WTC11 (cell line): ENCODE measurements around the gene PDSS2. TPM values are rescaled to one million over a fixed set of nuclear protein-coding genes. Genes with fewer than 3 reads are reported as not detected.

ENCODE experiments used
- ATAC-seq: fragments of 200-7000 bp; cut with Tn5 transposase; 2 replicates; pipeline ENCODE4 v1.10.0; 2021; ENCODE audit warnings: mild to moderate bottlenecking, moderate library complexity
- CTCF ChIA-PET: fragments of 300-600 bp; sonication (Branson Sonifier 250); formaldehyde crosslinking; loops from one replicate; lab custom pipeline; 2021; ENCODE audit warnings: antibody characterized with exemption; lab: Charles Lee
- POLR2A ChIA-PET: fragments of 350-600 bp; sonication (Branson Sonifier 250); formaldehyde crosslinking; loops from one replicate; lab custom pipeline; 2021; ENCODE audit warnings: antibody characterized with exemption; lab: Charles Lee
- DNase-seq: peaks from one replicate; pipeline ENCODE4 v3.0.0; 2021; ENCODE audit warnings: low spot score
- H3K27ac Mint-ChIP-seq: 2 replicates; pipeline ENCODE4 v1.8.0; 2021; ENCODE audit warnings: mixed read lengths
- H3K27me3 Mint-ChIP-seq: 2 replicates; pipeline ENCODE4 v1.8.0; 2021; ENCODE audit warnings: low read depth, mild to moderate bottlenecking, moderate library complexity, mixed read lengths
- H3K36me3 Mint-ChIP-seq: 2 replicates; pipeline ENCODE4 v1.8.0; 2021; ENCODE audit warnings: mixed read lengths
- H3K4me1 Mint-ChIP-seq: 2 replicates; pipeline ENCODE4 v1.8.0; 2022; ENCODE audit warnings: mixed read lengths
- H3K4me3 Mint-ChIP-seq: 2 replicates; pipeline ENCODE4 v1.8.0; 2021; ENCODE audit warnings: mild to moderate bottlenecking, moderate library complexity, mixed read lengths
- H3K9me3 Mint-ChIP-seq: 2 replicates; pipeline ENCODE4 v1.8.0; 2021; ENCODE audit warnings: mixed read lengths
- CREM ChIP-seq: sonication (generic); formaldehyde crosslinking; IDR thresholded peaks from 2 replicates; pipeline ENCODE4 v1.8.1; 2022; ENCODE audit warnings: mild to moderate bottlenecking, missing genetic modification reagents, moderate library complexity
- JUN ChIP-seq: sonication (generic); formaldehyde crosslinking; IDR thresholded peaks from 2 replicates; pipeline ENCODE4 v1.8.0; 2023; ENCODE audit warnings: mild to moderate bottlenecking, missing genetic modification reagents
- NFATC4 ChIP-seq: fragments of 250-450 bp; sonication (Bioruptor Pico); IDR thresholded peaks from 2 replicates; pipeline ENCODE4 v1.9.0; 2021; ENCODE audit warnings: mild to moderate bottlenecking
- SMAD3 ChIP-seq: sonication (generic); formaldehyde crosslinking; IDR thresholded peaks from 2 replicates; pipeline ENCODE4 v1.8.0; 2022; ENCODE audit warnings: missing genetic modification reagents, mild to moderate bottlenecking, borderline replicate concordance
- SOX15 ChIP-seq: fragments of 250-450 bp; sonication (Bioruptor Pico); IDR thresholded peaks from 2 replicates; pipeline ENCODE4 v1.9.0; 2021; ENCODE audit warnings: mild to moderate bottlenecking
- TP53 ChIP-seq: sonication (generic); formaldehyde crosslinking; IDR thresholded peaks from 2 replicates; pipeline ENCODE4 v1.8.1; 2023; ENCODE audit warnings: mild to moderate bottlenecking, missing genetic modification reagents
- ZNF138 ChIP-seq: sonication (generic); formaldehyde crosslinking; conservative IDR thresholded peaks from 2 replicates; pipeline ENCODE4 v1.8.1; 2022; ENCODE audit warnings: mild to moderate bottlenecking, moderate library complexity, missing genetic modification reagents
- ZNF263 ChIP-seq: sonication (generic); formaldehyde crosslinking; IDR thresholded peaks from 2 replicates; pipeline ENCODE4 v1.8.1; 2022; ENCODE audit warnings: low read depth, mild to moderate bottlenecking, moderate library complexity, missing genetic modification reagents
- ZNF317 ChIP-seq: sonication (generic); formaldehyde crosslinking; IDR thresholded peaks from 2 replicates; pipeline ENCODE4 v1.8.1; 2023; ENCODE audit warnings: low read depth, mild to moderate bottlenecking, moderate library complexity, missing genetic modification reagents, borderline replicate concordance
- ZNF423 ChIP-seq: fragments of 250-450 bp; sonication (Bioruptor Pico); IDR thresholded peaks from 2 replicates; pipeline ENCODE4 v2.1.2; 2022; ENCODE audit warnings: mild to moderate bottlenecking, moderate library complexity
- ZNF671 ChIP-seq: fragments of 250-450 bp; sonication (Bioruptor Pico); IDR thresholded peaks from 2 replicates; pipeline ENCODE4 v1.8.0; 2021; ENCODE audit warnings: mild to moderate bottlenecking
- total RNA-seq: library from RNA; stranded (reverse); gene quantifications from 3 replicates; pipeline ENCODE4 v1.2.3, GENCODE V29; 2021
- TF ChIP-seq, protein P1 (sequence below): sonication (generic); formaldehyde crosslinking; IDR thresholded peaks from 2 replicates; pipeline ENCODE4 v1.8.1; 2023; ENCODE audit warnings: mild to moderate bottlenecking, missing genetic modification reagents
- TF ChIP-seq, protein P2 (sequence below): sonication (generic); formaldehyde crosslinking; IDR thresholded peaks from 2 replicates; pipeline ENCODE4 v1.8.0; 2023; ENCODE audit warnings: missing genetic modification reagents
- TF ChIP-seq, protein P3 (sequence below): sonication (generic); formaldehyde crosslinking; IDR thresholded peaks from 2 replicates; pipeline ENCODE4 v1.8.0; 2023; ENCODE audit warnings: mild to moderate bottlenecking, missing genetic modification reagents
- TF ChIP-seq, protein P4 (sequence below): sonication (generic); formaldehyde crosslinking; IDR thresholded peaks from 2 replicates; pipeline ENCODE4 v1.8.0; 2023; ENCODE audit warnings: missing genetic modification reagents, mild to moderate bottlenecking, borderline replicate concordance
- TF ChIP-seq, protein P5 (sequence below): sonication (generic); formaldehyde crosslinking; IDR thresholded peaks from 2 replicates; pipeline ENCODE4 v1.8.1; 2022; ENCODE audit warnings: mild to moderate bottlenecking, missing genetic modification reagents, moderate library complexity, borderline replicate concordance
- TF ChIP-seq, protein P6 (sequence below): sonication (generic); formaldehyde crosslinking; IDR thresholded peaks from 2 replicates; pipeline ENCODE4 v1.8.1; 2023; ENCODE audit warnings: mild to moderate bottlenecking, missing genetic modification reagents, borderline replicate concordance
- TF ChIP-seq, protein P7 (sequence below): sonication (generic); formaldehyde crosslinking; IDR thresholded peaks from 2 replicates; pipeline ENCODE4 v1.8.1; 2023; ENCODE audit warnings: mild to moderate bottlenecking, missing genetic modification reagents, moderate library complexity

Gene PDSS2
- total RNA-seq, 1 experiment from 2014 or later = 18.3 TPM

DNA sequence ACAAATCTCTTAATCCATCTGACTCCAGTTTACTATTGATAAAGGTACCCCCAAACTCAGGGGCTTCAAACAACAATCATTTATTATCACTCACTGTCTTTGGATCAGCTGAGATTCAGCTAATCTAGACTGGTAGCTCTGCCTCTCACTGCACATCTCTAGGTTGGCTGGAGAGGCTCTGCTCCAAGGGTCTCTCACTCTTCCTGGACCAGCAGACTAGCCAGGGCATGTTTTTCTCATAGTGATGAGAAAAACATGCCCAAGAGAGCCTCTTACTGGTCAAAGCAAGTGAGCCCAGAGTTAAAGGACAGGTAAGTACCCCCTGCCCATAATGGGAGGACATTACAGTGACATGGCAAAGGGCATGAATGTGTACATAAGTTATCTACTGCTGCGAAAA lies 228.9 kb downstream of the PDSS2 start (continued):
- TF ChIP-seq, protein P1, sequence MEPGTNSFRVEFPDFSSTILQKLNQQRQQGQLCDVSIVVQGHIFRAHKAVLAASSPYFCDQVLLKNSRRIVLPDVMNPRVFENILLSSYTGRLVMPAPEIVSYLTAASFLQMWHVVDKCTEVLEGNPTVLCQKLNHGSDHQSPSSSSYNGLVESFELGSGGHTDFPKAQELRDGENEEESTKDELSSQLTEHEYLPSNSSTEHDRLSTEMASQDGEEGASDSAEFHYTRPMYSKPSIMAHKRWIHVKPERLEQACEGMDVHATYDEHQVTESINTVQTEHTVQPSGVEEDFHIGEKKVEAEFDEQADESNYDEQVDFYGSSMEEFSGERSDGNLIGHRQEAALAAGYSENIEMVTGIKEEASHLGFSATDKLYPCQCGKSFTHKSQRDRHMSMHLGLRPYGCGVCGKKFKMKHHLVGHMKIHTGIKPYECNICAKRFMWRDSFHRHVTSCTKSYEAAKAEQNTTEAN = no peak
- TF ChIP-seq ZNF317 (CRISPR knock-in tag) (no peak), CREM (CRISPR knock-in tag) (no peak), SMAD3 (CRISPR knock-in tag) (no peak)

DNA sequence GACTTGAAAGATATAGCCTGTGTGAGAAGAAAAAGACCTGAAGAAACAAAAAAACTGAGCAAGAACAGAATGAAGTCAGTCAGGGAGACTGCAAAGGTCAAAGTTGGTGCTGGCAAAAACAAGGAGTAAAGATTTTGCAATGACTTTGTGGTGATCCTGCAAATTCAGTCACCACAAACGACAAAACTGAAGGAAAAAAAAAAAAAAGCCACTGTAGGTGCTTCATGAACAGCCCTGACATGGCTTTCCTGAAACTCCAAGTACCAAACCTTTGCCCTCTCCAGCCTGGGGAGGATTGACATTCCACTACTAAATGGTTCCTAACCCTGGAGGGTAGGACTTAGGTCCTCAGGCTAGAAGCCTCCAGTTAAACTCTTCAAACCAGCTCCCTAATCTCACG lies 229.3 kb downstream of the PDSS2 start:
- POLR2A ChIA-PET = no interaction called here
- Mint-ChIP-seq H3K9me3 (no peaks in the 10 kb centered on the region), H3K36me3 (no peaks in the 10 kb centered on the region), H3K4me1 (peaks cover 12% of the 10 kb centered on the region), H3K4me3 (no peak overlapping the region), H3K27ac (peak overlapping the region; percentile 88), H3K27me3 (no peaks in the 10 kb centered on the region)
- no peak for ATAC-seq
- no peak for TF ChIP-seq NFATC4 (CRISPR knock-in tag)
- no peak for TF ChIP-seq ZNF423 (CRISPR knock-in tag)
- no peak for TF ChIP-seq ZNF263 (CRISPR knock-in tag)
- no peak for TF ChIP-seq SOX15 (CRISPR knock-in tag)
- TF ChIP-seq ZNF138 (CRISPR knock-in tag) = no peak
- TF ChIP-seq ZNF671 (CRISPR knock-in tag) = no peak
- TF ChIP-seq ZNF317 (CRISPR knock-in tag) = no peak
- TF ChIP-seq, protein P2, sequence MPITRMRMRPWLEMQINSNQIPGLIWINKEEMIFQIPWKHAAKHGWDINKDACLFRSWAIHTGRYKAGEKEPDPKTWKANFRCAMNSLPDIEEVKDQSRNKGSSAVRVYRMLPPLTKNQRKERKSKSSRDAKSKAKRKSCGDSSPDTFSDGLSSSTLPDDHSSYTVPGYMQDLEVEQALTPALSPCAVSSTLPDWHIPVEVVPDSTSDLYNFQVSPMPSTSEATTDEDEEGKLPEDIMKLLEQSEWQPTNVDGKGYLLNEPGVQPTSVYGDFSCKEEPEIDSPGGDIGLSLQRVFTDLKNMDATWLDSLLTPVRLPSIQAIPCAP (CRISPR knock-in tag) = no peak
- no peak for TF ChIP-seq TP53 (CRISPR knock-in tag)
- CTCF ChIA-PET = interaction anchor here (0.5 to 1.5 kb wide), 2 partner anchors 9 to 44 kb away, joined by 3 read pairs; no protein-coding TSS in a partner anchor
- no peak for DNase-seq

DNA sequence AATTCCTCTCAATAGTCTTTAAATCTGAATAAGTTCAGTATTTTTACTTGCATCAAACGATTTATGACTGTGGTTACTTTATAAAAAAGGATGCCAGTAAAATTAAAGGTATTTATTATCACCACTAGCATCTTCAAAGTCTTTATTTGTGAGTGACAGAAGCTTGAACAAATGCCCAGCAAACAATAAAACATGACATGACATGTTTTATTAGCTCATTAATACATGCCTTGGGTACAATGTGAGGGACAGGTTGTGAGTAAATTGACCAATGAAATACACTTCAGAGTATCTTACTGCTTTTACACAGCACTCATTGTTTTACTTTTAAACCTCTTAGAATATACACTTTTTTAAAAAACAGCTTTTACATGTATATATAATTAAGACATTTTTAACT lies 230.6 kb downstream of the PDSS2 start:
- Mint-ChIP-seq H3K4me1 (peaks cover 12% of the 10 kb centered on the region), H3K9me3 (no peaks in the 10 kb centered on the region), H3K36me3 (no peaks in the 10 kb centered on the region), H3K27ac (no peak overlapping the region), H3K27me3 (no peaks in the 10 kb centered on the region), H3K4me3 (no peak overlapping the region)
- DNase-seq (no peak), ATAC-seq (no peak)
- ChIA-PET POLR2A (no interaction called here), CTCF (interaction anchor here (1.5 kb wide), 1 partner anchor 43 kb away, joined by 3 read pairs; no protein-coding TSS in a partner anchor)
- TF ChIP-seq, protein P3, sequence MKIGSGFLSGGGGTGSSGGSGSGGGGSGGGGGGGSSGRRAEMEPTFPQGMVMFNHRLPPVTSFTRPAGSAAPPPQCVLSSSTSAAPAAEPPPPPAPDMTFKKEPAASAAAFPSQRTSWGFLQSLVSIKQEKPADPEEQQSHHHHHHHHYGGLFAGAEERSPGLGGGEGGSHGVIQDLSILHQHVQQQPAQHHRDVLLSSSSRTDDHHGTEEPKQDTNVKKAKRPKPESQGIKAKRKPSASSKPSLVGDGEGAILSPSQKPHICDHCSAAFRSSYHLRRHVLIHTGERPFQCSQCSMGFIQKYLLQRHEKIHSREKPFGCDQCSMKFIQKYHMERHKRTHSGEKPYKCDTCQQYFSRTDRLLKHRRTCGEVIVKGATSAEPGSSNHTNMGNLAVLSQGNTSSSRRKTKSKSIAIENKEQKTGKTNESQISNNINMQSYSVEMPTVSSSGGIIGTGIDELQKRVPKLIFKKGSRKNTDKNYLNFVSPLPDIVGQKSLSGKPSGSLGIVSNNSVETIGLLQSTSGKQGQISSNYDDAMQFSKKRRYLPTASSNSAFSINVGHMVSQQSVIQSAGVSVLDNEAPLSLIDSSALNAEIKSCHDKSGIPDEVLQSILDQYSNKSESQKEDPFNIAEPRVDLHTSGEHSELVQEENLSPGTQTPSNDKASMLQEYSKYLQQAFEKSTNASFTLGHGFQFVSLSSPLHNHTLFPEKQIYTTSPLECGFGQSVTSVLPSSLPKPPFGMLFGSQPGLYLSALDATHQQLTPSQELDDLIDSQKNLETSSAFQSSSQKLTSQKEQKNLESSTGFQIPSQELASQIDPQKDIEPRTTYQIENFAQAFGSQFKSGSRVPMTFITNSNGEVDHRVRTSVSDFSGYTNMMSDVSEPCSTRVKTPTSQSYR (CRISPR knock-in tag) = no peak
- TF ChIP-seq, protein P4, sequence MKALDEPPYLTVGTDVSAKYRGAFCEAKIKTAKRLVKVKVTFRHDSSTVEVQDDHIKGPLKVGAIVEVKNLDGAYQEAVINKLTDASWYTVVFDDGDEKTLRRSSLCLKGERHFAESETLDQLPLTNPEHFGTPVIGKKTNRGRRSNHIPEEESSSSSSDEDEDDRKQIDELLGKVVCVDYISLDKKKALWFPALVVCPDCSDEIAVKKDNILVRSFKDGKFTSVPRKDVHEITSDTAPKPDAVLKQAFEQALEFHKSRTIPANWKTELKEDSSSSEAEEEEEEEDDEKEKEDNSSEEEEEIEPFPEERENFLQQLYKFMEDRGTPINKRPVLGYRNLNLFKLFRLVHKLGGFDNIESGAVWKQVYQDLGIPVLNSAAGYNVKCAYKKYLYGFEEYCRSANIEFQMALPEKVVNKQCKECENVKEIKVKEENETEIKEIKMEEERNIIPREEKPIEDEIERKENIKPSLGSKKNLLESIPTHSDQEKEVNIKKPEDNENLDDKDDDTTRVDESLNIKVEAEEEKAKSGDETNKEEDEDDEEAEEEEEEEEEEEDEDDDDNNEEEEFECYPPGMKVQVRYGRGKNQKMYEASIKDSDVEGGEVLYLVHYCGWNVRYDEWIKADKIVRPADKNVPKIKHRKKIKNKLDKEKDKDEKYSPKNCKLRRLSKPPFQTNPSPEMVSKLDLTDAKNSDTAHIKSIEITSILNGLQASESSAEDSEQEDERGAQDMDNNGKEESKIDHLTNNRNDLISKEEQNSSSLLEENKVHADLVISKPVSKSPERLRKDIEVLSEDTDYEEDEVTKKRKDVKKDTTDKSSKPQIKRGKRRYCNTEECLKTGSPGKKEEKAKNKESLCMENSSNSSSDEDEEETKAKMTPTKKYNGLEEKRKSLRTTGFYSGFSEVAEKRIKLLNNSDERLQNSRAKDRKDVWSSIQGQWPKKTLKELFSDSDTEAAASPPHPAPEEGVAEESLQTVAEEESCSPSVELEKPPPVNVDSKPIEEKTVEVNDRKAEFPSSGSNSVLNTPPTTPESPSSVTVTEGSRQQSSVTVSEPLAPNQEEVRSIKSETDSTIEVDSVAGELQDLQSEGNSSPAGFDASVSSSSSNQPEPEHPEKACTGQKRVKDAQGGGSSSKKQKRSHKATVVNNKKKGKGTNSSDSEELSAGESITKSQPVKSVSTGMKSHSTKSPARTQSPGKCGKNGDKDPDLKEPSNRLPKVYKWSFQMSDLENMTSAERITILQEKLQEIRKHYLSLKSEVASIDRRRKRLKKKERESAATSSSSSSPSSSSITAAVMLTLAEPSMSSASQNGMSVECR (CRISPR knock-in tag) = no peak
- TF ChIP-seq, protein P5, sequence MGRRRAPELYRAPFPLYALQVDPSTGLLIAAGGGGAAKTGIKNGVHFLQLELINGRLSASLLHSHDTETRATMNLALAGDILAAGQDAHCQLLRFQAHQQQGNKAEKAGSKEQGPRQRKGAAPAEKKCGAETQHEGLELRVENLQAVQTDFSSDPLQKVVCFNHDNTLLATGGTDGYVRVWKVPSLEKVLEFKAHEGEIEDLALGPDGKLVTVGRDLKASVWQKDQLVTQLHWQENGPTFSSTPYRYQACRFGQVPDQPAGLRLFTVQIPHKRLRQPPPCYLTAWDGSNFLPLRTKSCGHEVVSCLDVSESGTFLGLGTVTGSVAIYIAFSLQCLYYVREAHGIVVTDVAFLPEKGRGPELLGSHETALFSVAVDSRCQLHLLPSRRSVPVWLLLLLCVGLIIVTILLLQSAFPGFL (CRISPR knock-in tag) = no peak
- no peak for TF ChIP-seq JUN
- TF ChIP-seq, protein P6, sequence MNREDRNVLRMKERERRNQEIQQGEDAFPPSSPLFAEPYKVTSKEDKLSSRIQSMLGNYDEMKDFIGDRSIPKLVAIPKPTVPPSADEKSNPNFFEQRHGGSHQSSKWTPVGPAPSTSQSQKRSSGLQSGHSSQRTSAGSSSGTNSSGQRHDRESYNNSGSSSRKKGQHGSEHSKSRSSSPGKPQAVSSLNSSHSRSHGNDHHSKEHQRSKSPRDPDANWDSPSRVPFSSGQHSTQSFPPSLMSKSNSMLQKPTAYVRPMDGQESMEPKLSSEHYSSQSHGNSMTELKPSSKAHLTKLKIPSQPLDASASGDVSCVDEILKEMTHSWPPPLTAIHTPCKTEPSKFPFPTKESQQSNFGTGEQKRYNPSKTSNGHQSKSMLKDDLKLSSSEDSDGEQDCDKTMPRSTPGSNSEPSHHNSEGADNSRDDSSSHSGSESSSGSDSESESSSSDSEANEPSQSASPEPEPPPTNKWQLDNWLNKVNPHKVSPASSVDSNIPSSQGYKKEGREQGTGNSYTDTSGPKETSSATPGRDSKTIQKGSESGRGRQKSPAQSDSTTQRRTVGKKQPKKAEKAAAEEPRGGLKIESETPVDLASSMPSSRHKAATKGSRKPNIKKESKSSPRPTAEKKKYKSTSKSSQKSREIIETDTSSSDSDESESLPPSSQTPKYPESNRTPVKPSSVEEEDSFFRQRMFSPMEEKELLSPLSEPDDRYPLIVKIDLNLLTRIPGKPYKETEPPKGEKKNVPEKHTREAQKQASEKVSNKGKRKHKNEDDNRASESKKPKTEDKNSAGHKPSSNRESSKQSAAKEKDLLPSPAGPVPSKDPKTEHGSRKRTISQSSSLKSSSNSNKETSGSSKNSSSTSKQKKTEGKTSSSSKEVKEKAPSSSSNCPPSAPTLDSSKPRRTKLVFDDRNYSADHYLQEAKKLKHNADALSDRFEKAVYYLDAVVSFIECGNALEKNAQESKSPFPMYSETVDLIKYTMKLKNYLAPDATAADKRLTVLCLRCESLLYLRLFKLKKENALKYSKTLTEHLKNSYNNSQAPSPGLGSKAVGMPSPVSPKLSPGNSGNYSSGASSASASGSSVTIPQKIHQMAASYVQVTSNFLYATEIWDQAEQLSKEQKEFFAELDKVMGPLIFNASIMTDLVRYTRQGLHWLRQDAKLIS (CRISPR knock-in tag) = no peak
- TF ChIP-seq ZNF423 (CRISPR knock-in tag) = no peak
- TF ChIP-seq, protein P7, sequence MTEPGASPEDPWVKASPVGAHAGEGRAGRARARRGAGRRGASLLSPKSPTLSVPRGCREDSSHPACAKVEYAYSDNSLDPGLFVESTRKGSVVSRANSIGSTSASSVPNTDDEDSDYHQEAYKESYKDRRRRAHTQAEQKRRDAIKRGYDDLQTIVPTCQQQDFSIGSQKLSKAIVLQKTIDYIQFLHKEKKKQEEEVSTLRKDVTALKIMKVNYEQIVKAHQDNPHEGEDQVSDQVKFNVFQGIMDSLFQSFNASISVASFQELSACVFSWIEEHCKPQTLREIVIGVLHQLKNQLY (CRISPR knock-in tag) = no peak
- no peak for TF ChIP-seq ZNF263 (CRISPR knock-in tag)
